A673 (cell line): ENCODE results near the gene CFD.

Experiments
- EZH2 ChIP-seq: fragments of 200-600 bp; sonication (generic); IDR thresholded peaks from 2 replicates; pipeline ENCODE4 v1.6.1; 2017; ENCODE audit warnings: borderline replicate concordance, low read depth, mild to moderate bottlenecking, mixed read lengths, antibody characterized with exemption, low read length; ENCODE audit not compliant: poor library complexity, severe bottlenecking
- TF ChIP-seq, protein P1 (sequence below): fragments of 300-800, 200-600 bp; sonication (generic); conservative IDR thresholded peaks from 2 replicates; pipeline ENCODE4 v1.5.1; 2017; ENCODE audit warnings: low read depth, mild to moderate bottlenecking, antibody characterized with exemption, low read length, moderate library complexity, mixed read lengths

DNA sequence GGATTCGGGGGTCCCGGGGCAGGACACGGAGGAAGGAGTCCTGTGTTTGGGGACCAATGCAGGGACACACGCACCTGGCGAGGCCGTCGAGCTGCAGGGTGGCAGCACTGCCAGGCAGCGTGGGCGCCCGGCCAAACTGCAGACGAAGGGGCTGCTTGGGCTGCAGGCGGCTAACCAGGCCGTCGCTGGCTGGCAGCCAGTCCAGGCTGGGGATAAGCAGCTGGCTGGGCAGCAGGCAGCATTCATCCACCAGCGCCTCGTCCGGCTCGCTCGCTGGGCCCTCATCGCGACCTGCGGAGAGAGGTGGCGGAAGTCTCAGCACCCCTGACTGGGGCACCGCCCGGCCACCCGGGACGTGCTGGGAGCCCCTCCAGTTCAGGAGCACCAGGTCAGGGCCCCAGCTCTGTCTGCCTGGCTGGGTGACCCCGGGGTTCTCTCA, 11.5 kb downstream of the CFD start:
- TF ChIP-seq, protein P1, sequence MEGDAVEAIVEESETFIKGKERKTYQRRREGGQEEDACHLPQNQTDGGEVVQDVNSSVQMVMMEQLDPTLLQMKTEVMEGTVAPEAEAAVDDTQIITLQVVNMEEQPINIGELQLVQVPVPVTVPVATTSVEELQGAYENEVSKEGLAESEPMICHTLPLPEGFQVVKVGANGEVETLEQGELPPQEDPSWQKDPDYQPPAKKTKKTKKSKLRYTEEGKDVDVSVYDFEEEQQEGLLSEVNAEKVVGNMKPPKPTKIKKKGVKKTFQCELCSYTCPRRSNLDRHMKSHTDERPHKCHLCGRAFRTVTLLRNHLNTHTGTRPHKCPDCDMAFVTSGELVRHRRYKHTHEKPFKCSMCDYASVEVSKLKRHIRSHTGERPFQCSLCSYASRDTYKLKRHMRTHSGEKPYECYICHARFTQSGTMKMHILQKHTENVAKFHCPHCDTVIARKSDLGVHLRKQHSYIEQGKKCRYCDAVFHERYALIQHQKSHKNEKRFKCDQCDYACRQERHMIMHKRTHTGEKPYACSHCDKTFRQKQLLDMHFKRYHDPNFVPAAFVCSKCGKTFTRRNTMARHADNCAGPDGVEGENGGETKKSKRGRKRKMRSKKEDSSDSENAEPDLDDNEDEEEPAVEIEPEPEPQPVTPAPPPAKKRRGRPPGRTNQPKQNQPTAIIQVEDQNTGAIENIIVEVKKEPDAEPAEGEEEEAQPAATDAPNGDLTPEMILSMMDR = no peak
- TF ChIP-seq EZH2 = no peak
